ENCODE measurements around the gene TENM3. TPM values are rescaled to one million over a fixed set of nuclear protein-coding genes. Genes with fewer than 3 reads are reported as not detected.

Gene TENM3
- total RNA-seq, 2 donors from 2014 or later: 21.4 to 52.3 TPM

- intact Hi-C loops (cut with DNase I): no loop called here
These were observed 33.3 kb downstream of the TENM3 start for GRCh38 chr4:182276210-182277109.

DNA sequence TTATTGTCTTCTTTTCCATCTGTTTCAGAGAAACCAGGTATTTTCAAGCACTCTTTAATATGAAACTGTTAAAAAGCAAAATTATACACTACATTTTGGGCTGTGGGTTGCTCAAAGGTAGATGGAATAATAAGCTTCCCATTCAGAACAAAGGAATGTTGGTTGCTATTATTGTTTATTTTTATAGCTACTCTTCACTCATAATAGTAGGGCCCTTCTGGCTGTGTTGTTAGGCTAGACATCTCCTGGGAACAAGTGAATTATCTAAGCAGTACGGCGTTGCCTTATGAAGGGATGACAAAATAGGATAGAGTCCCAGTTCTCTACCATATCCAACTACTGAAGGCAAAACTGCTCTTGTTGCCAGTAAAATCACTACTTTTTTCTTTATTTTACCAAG is 34.2 kb downstream of the TENM3 start:
- no peak for DNase-seq (ENCODE audit: low spot score)
- WGBS: 79% methylated on average over 2 of the region's 2 CpGs
- Histone ChIP-seq H3K27ac (no peak overlapping the region), H3K9me3 (no peaks in the 10 kb centered on the region), H3K27me3 (replicated peaks; ENCODE audit: insufficient read depth) (no peaks in the 10 kb centered on the region), H3K4me1 (replicated peaks) (no peaks in the 10 kb centered on the region), H3K36me3 (no peaks in the 10 kb centered on the region), H3K4me3 (no peak overlapping the region)
- intact Hi-C loops (cut with DNase I): no loop called here
- no peak for TF ChIP-seq POLR2AphosphoS5 (IDR thresholded peaks at IDR 0.05)
- no peak for TF ChIP-seq POLR2A (IDR thresholded peaks at IDR 0.05)
- TF ChIP-seq, protein P1, sequence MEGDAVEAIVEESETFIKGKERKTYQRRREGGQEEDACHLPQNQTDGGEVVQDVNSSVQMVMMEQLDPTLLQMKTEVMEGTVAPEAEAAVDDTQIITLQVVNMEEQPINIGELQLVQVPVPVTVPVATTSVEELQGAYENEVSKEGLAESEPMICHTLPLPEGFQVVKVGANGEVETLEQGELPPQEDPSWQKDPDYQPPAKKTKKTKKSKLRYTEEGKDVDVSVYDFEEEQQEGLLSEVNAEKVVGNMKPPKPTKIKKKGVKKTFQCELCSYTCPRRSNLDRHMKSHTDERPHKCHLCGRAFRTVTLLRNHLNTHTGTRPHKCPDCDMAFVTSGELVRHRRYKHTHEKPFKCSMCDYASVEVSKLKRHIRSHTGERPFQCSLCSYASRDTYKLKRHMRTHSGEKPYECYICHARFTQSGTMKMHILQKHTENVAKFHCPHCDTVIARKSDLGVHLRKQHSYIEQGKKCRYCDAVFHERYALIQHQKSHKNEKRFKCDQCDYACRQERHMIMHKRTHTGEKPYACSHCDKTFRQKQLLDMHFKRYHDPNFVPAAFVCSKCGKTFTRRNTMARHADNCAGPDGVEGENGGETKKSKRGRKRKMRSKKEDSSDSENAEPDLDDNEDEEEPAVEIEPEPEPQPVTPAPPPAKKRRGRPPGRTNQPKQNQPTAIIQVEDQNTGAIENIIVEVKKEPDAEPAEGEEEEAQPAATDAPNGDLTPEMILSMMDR (IDR thresholded peaks at IDR 0.05): no peak

More at GRCh38 chr4:182276210-182277109, 33.3 kb downstream of the TENM3 start:
- Histone ChIP-seq H3K27ac (no peak overlapping the region), H3K9me3 (no peaks in the 10 kb centered on the region), H3K27me3 (replicated peaks; ENCODE audit: insufficient read depth) (no peaks in the 10 kb centered on the region), H3K4me3 (no peak overlapping the region), H3K36me3 (no peaks in the 10 kb centered on the region), H3K4me1 (replicated peaks) (no peaks in the 10 kb centered on the region)
- WGBS: 52% methylated on average over 11 of the region's 11 CpGs
- TF ChIP-seq, protein P1 (IDR thresholded peaks at IDR 0.05): no peak
- TF ChIP-seq POLR2AphosphoS5 (IDR thresholded peaks at IDR 0.05) (no peak), POLR2A (IDR thresholded peaks at IDR 0.05) (no peak)
- DNase-seq (ENCODE audit: low spot score): no peak

GRCh38 chr4:182278729-182279128 is 35.5 kb downstream of the TENM3 start:
- H3K9me3 ChIP-seq: no peaks in the 10 kb centered on the region
- intact Hi-C loops (cut with DNase I): no loop called here

GRCh38 chr4:182280436-182281111 is 37.4 kb downstream of the TENM3 start:
- no peak overlapping the region for H3K4me3 ChIP-seq
- intact Hi-C loops (cut with DNase I): no loop called here
- no peaks in the 10 kb centered on the region for H3K9me3 ChIP-seq
- no peaks in the 10 kb centered on the region for H3K4me1 ChIP-seq (replicated peaks)
- no peak for TF ChIP-seq POLR2A (IDR thresholded peaks at IDR 0.05)
- TF ChIP-seq POLR2AphosphoS5 (IDR thresholded peaks at IDR 0.05): no peak
- TF ChIP-seq, protein P1 (IDR thresholded peaks at IDR 0.05): no peak
- WGBS: 89% methylated on average over 7 of the region's 7 CpGs
- DNase-seq (ENCODE audit: low spot score): no peak
- H3K27ac ChIP-seq: no peak overlapping the region
- H3K27me3 ChIP-seq (replicated peaks; ENCODE audit: insufficient read depth): no peaks in the 10 kb centered on the region
- no peaks in the 10 kb centered on the region for H3K36me3 ChIP-seq

More at GRCh38 chr4:182278729-182279128, 35.5 kb downstream of the TENM3 start:
- 97% methylated on average over 11 of the region's 11 CpGs for WGBS
- H3K4me1 ChIP-seq (replicated peaks): no peaks in the 10 kb centered on the region
- H3K36me3 ChIP-seq: no peaks in the 10 kb centered on the region
- TF ChIP-seq, protein P1 (IDR thresholded peaks at IDR 0.05): no peak
- TF ChIP-seq POLR2A (IDR thresholded peaks at IDR 0.05) (no peak), POLR2AphosphoS5 (IDR thresholded peaks at IDR 0.05) (no peak)
- H3K27me3 ChIP-seq (replicated peaks; ENCODE audit: insufficient read depth): no peaks in the 10 kb centered on the region
- no peak for DNase-seq (ENCODE audit: low spot score)
- no peak overlapping the region for H3K27ac ChIP-seq
- H3K4me3 ChIP-seq: no peak overlapping the region
